Activated T-helper 2 cell treated with anti-CD3 and anti-CD28 coated beads, Interferon-gamma antibody, Interleukin-2, Interleukin-4, amounts not matched to agents 10 μg/mL and 5 μg/mL and 100 μg/mL, durations not matched to agents 14 hours and 24 hours and 36 hours (primary cell): Measurements from ENCODE around the gene KRT37. TPM values are rescaled to one million over a fixed set of nuclear protein-coding genes. Genes with fewer than 3 reads are reported as not detected.
A peak's percentile ranks its signal among the peaks of the same experiment; 100 is the strongest.
"Not testable (repeated sequence)": the region's sequence is repeated elsewhere in the genome, so short reads cannot be mapped to it uniquely, and the experiment has no call there.

ENCODE experiments used
- DNase-seq: peaks from one replicate; pipeline ENCODE4 v3.0.0; 2021; ENCODE audit warnings: low spot score
- H3K27ac Mint-ChIP-seq: one replicate; pipeline ENCODE4 v1.8.0; 2021; ENCODE audit warnings: mixed read lengths
- H3K27me3 Mint-ChIP-seq: one replicate; pipeline ENCODE4 v1.8.0; 2021; ENCODE audit warnings: low read depth, mixed read lengths
- H3K36me3 Mint-ChIP-seq: one replicate; pipeline ENCODE4 v1.8.0; 2021; ENCODE audit warnings: low read depth, mixed read lengths
- H3K4me1 Mint-ChIP-seq: one replicate; pipeline ENCODE4 v1.8.0; 2021; ENCODE audit warnings: low read depth, mixed read lengths
- H3K4me3 Mint-ChIP-seq: one replicate; pipeline ENCODE4 v1.8.0; 2021; ENCODE audit warnings: low read depth, mild to moderate bottlenecking, moderate library complexity, mixed read lengths
- H3K9me3 Mint-ChIP-seq: one replicate; pipeline ENCODE4 v1.8.0; 2021; ENCODE audit warnings: mixed read lengths
- intact Hi-C: fragments of 100-400 bp; cut with micrococcal nuclease; formaldehyde crosslinking; loops from one replicate; pipeline ENCODE4 v1.15.1; 2023
- total RNA-seq: library from RNA; stranded (reverse); gene quantifications from 2 replicates; pipeline ENCODE4 v1.2.3, GENCODE V29; 2022

KRT37 gene
- total RNA-seq, 1 donor from 2014 or later, result not detected

GRCh38 chr17:41413982-41414381 is 10.4 kb downstream of the KRT37 start:
- H3K36me3 Mint-ChIP-seq, result no peaks in the 10 kb centered on the region
- H3K27ac Mint-ChIP-seq, result no peak overlapping the region
- H3K4me3 Mint-ChIP-seq, result no peak overlapping the region
- H3K4me1 Mint-ChIP-seq, result no peaks in the 10 kb centered on the region
- no peak for DNase-seq
- intact Hi-C loops, result no loop called here
- peaks cover 2% of the 10 kb centered on the region for H3K27me3 Mint-ChIP-seq
- no peaks in the 10 kb centered on the region for H3K9me3 Mint-ChIP-seq

- Mint-ChIP-seq H3K4me1 (no peaks in the 10 kb centered on the region), H3K9me3 (no peaks in the 10 kb centered on the region), H3K4me3 (no peak overlapping the region), H3K27ac (no peak overlapping the region), H3K27me3 (peaks cover 2% of the 10 kb centered on the region), H3K36me3 (no peaks in the 10 kb centered on the region)
- intact Hi-C loops, result no loop called here
- DNase-seq, result no peak
Measured at GRCh38 chr17:41413353-41413957, 10.9 kb downstream of the KRT37 start.

GRCh38 chr17:41411072-41411840 is 13.1 kb downstream of the KRT37 start:
- no peak for DNase-seq
- Mint-ChIP-seq H3K9me3 (no peaks in the 10 kb centered on the region), H3K27ac (no peak overlapping the region), H3K4me3 (no peak overlapping the region), H3K36me3 (no peaks in the 10 kb centered on the region), H3K27me3 (peaks cover 2% of the 10 kb centered on the region), H3K4me1 (no peaks in the 10 kb centered on the region)
- intact Hi-C loops, result no loop called here

GRCh38 chr17:41407226-41407625 is 17.2 kb downstream of the KRT37 start:
- H3K27me3 Mint-ChIP-seq, result no peaks in the 10 kb centered on the region
- DNase-seq, result no peak
- intact Hi-C loops, result loop anchor here (10.0 kb wide), 2 partner anchors 138 to 862 kb away; no protein-coding TSS in a partner anchor
- no peak overlapping the region for H3K27ac Mint-ChIP-seq
- H3K4me3 Mint-ChIP-seq, result no peak overlapping the region
- H3K4me1 Mint-ChIP-seq, result peaks cover 22% of the 10 kb centered on the region
- no peaks in the 10 kb centered on the region for H3K36me3 Mint-ChIP-seq
- no peaks in the 10 kb centered on the region for H3K9me3 Mint-ChIP-seq

GRCh38 chr17:41406205-41406604 is 18.2 kb downstream of the KRT37 start:
- intact Hi-C loops, result loop anchor here (10.0 kb wide), 2 partner anchors 139 to 861 kb away; no protein-coding TSS in a partner anchor
- H3K9me3 Mint-ChIP-seq, result no peaks in the 10 kb centered on the region
- DNase-seq, result no peak
- no peak overlapping the region for H3K4me3 Mint-ChIP-seq
- peaks cover 24% of the 10 kb centered on the region for H3K4me1 Mint-ChIP-seq
- H3K36me3 Mint-ChIP-seq, result no peaks in the 10 kb centered on the region
- no peak overlapping the region for H3K27ac Mint-ChIP-seq
- H3K27me3 Mint-ChIP-seq, result no peaks in the 10 kb centered on the region

GRCh38 chr17:41404024-41404671 is 20.2 kb downstream of the KRT37 start:
- no peaks in the 10 kb centered on the region for H3K36me3 Mint-ChIP-seq
- H3K4me1 Mint-ChIP-seq, result peaks cover 24% of the 10 kb centered on the region
- intact Hi-C loops, result loop anchor here (2.0 to 10.0 kb wide), 4 partner anchors 62 to 859 kb away; no protein-coding TSS in a partner anchor
- no peaks in the 10 kb centered on the region for H3K27me3 Mint-ChIP-seq
- H3K9me3 Mint-ChIP-seq, result no peaks in the 10 kb centered on the region
- peak overlapping the region; percentile 82 for H3K27ac Mint-ChIP-seq
- DNase-seq, result no peak
- no peak overlapping the region for H3K4me3 Mint-ChIP-seq

GRCh38 chr17:41403404-41404023 is 20.9 kb downstream of the KRT37 start:
- Mint-ChIP-seq H3K4me1 (peaks cover 24% of the 10 kb centered on the region), H3K4me3 (no peak overlapping the region), H3K36me3 (no peaks in the 10 kb centered on the region), H3K27me3 (no peaks in the 10 kb centered on the region), H3K9me3 (no peaks in the 10 kb centered on the region), H3K27ac (peak overlapping the region; percentile 82)
- intact Hi-C loops, result loop anchor here (2.0 to 10.0 kb wide), 4 partner anchors 61 to 859 kb away; no protein-coding TSS in a partner anchor
- no peak for DNase-seq

GRCh38 chr17:41402161-41402560 is 22.2 kb downstream of the KRT37 start:
- H3K4me1 Mint-ChIP-seq, result peaks cover 24% of the 10 kb centered on the region
- intact Hi-C loops, result loop anchor here (5.0 to 10.0 kb wide), 3 partner anchors 60 to 857 kb away; no protein-coding TSS in a partner anchor
- no peaks in the 10 kb centered on the region for H3K9me3 Mint-ChIP-seq
- H3K36me3 Mint-ChIP-seq, result no peaks in the 10 kb centered on the region
- H3K27ac Mint-ChIP-seq, result peak overlapping the region; percentile 67
- no peak overlapping the region for H3K4me3 Mint-ChIP-seq
- no peak for DNase-seq
- no peaks in the 10 kb centered on the region for H3K27me3 Mint-ChIP-seq

GRCh38 chr17:41396996-41397660 is 27.3 kb downstream of the KRT37 start, which contains the start of gene KRT31:
KRT31 (minus strand) TSS chr17:41397608; CDS start chr17:41397539, 69 bp downstream.
- DNase-seq, result no peak
- Mint-ChIP-seq H3K4me3 (no peak within 1 kb of the TSS), H3K27me3 (no peaks in the 10 kb centered on the region), H3K4me1 (peaks cover 2% of the 10 kb centered on the region), H3K27ac (no peak within 1 kb of the TSS), H3K9me3 (no peaks in the 10 kb centered on the region), H3K36me3 (no peaks in the 10 kb centered on the region)
- intact Hi-C loops, result no loop called here

- DNase-seq, result no peak
- Mint-ChIP-seq H3K36me3 (no peaks in the 10 kb centered on the region), H3K27ac (no peak overlapping the region), H3K4me3 (no peak overlapping the region), H3K27me3 (no peaks in the 10 kb centered on the region), H3K9me3 (no peaks in the 10 kb centered on the region), H3K4me1 (no peaks in the 10 kb centered on the region)
- intact Hi-C loops, result no loop called here
Measured at GRCh38 chr17:41396340-41396739, 28.0 kb downstream of the KRT37 start.

GRCh38 chr17:41395611-41396010 is 28.8 kb downstream of the KRT37 start:
- Mint-ChIP-seq H3K4me3 (no peak overlapping the region), H3K9me3 (no peaks in the 10 kb centered on the region), H3K27me3 (no peaks in the 10 kb centered on the region), H3K27ac (no peak overlapping the region), H3K4me1 (no peaks in the 10 kb centered on the region), H3K36me3 (no peaks in the 10 kb centered on the region)
- DNase-seq, result no peak
- intact Hi-C loops, result no loop called here

GRCh38 chr17:41395044-41395443 is 29.3 kb downstream of the KRT37 start:
- H3K9me3 Mint-ChIP-seq, H3K27me3 Mint-ChIP-seq, H3K27ac Mint-ChIP-seq, intact Hi-C loops, H3K4me3 Mint-ChIP-seq, H3K4me1 Mint-ChIP-seq, DNase-seq, H3K36me3 Mint-ChIP-seq: not testable (repeated sequence)
